ENCODE data around the gene FOXO3. TPM values are rescaled to one million over a fixed set of nuclear protein-coding genes. Genes with fewer than 3 reads are reported as not detected.

FOXO3 gene
- total and polyA plus RNA-seq, 2 of the 13 experiments (the other 11 are each of a cell fraction or from before 2014, with no cell fraction given) = 16.0 to 22.5 TPM

DNA sequence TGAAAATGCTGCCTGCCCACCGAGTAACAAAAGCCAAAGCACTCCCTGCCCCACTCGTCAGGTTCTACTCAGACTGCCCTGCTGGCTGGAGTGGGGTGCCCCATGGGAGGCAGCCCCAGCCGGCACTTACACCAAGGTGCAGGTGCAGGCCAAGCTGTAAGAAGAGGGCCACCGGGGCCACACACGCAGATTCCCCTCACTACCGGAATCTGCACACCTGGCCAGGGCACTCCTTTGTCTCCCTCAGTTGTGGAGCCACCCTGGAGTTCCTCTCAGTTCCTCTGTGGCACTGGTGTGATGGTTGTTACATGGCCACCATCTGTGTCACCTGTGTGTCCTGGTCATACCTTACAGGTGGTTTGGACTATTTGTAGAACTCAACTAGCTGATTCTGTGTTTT, 112.4 kb downstream of the FOXO3 start:
- Histone ChIP-seq H4K20me1 (ENCODE audit: insufficient read depth, low read length) (peaks cover 35% of the 10 kb centered on the region), H2AFZ (ENCODE audit: low read length) (no peak overlapping the region), H3K79me2 (ENCODE audit: insufficient read depth, low read length) (peaks cover 39% of the 10 kb centered on the region), H3K4me3 (replicated peaks in 1 of 3; ENCODE audit: insufficient read depth in 1 of 3, low read depth in 2 of 3, low read length in 3 of 3) (no peak overlapping the region), H3K9ac (ENCODE audit: insufficient read depth, low read depth, low read length) (no peak overlapping the region), H3K4me1 (ENCODE audit: insufficient read depth, low read length) (peaks cover 24% of the 10 kb centered on the region), H3K4me2 (ENCODE audit: low read depth, low read length) (no peak overlapping the region), H3K9me3 (ENCODE audit: low read length) (no peaks in the 10 kb centered on the region), H3K27me3 (ENCODE audit: control insufficient read depth in 1 of 2, insufficient read depth in 2 of 2, low read length in 2 of 2) (no peaks in the 10 kb centered on the region), H3K36me3 (replicated peaks in 1 of 2; ENCODE audit: control insufficient read depth in 1 of 2, insufficient read depth in 2 of 2, low read length in 2 of 2) (peaks cover 4 to 17% of the 10 kb centered on the region in 2 experiments; a peak in 4 of 5 replicates), H3K27ac (ENCODE audit: extremely low read length, insufficient read depth, low read length) (no peak overlapping the region)
- in situ Hi-C loops (cut with HindIII; ENCODE audit: extremely low pct_ligation_motif_present, low pct_unique_long_range_greater_than_20kb) = no loop called here
- intact Hi-C loops (cut with micrococcal nuclease; ENCODE audit: unreplicated experiment) = no loop called here
- no peak for ATAC-seq
- CTCF ChIA-PET (ENCODE audit: low intra/inter-chr PET ratio, low total read pairs) = no interaction called here
- 99% methylated on average over 6 of the region's 6 CpGs for WGBS (ENCODE audit: low lambda C conversion rate)
- DNase-seq (ENCODE audit: low spot score) = no peak
- TF ChIP-seq, protein P1, sequence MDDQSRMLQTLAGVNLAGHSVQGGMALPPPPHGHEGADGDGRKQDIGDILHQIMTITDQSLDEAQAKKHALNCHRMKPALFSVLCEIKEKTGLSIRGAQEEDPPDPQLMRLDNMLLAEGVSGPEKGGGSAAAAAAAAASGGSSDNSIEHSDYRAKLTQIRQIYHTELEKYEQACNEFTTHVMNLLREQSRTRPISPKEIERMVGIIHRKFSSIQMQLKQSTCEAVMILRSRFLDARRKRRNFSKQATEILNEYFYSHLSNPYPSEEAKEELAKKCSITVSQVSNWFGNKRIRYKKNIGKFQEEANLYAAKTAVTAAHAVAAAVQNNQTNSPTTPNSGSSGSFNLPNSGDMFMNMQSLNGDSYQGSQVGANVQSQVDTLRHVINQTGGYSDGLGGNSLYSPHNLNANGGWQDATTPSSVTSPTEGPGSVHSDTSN (CRISPR knock-in tag; IDR thresholded peaks at IDR 0.05; ENCODE audit: borderline replicate concordance) = no peak
- TF ChIP-seq ZNF160 (CRISPR knock-in tag; IDR thresholded peaks at IDR 0.05) (no peak), ZC3H4 (CRISPR knock-in tag; IDR thresholded peaks at IDR 0.05; ENCODE audit: borderline replicate concordance) (no peak), ZMYM3 (CRISPR knock-in tag; IDR thresholded peaks at IDR 0.05) (no peak), ZFY (CRISPR knock-in tag; IDR thresholded peaks at IDR 0.05) (no peak)
- FAIRE-seq = no peak
- POLR2A ChIA-PET = no interaction called here
- no TSS peak for BruUV-seq (replicated peaks)

DNA sequence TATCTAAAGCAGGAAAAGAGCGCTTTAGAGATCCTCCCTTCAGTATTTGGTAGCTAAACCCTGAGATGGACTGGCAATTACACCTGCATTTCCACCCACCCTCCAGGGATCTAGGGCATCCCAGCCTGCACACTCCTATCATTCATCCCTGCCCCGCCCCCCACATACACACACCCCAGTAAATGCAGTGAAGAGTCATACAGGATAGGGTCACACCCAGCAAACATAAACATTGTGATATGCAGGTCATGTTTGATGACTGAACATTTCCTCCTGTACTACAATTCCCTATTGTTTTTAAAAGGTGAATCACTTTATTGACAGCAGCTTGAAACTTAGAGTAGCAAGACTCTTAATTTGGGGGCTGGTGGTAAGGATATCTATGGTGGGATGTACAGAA, 112.9 kb downstream of the FOXO3 start:
- WGBS (ENCODE audit: low lambda C conversion rate) = 96% methylated on average over 2 of the region's 2 CpGs
- Histone ChIP-seq H3K9me3 (ENCODE audit: low read length) (no peaks in the 10 kb centered on the region), H3K4me3 (replicated peaks in 1 of 3; ENCODE audit: insufficient read depth in 1 of 3, low read depth in 2 of 3, low read length in 3 of 3) (no peak overlapping the region), H3K27me3 (ENCODE audit: control insufficient read depth in 1 of 2, insufficient read depth in 2 of 2, low read length in 2 of 2) (no peaks in the 10 kb centered on the region), H4K20me1 (ENCODE audit: insufficient read depth, low read length) (peaks cover 38% of the 10 kb centered on the region), H3K27ac (ENCODE audit: extremely low read length, insufficient read depth, low read length) (no peak overlapping the region), H3K4me1 (ENCODE audit: insufficient read depth, low read length) (peaks cover 27% of the 10 kb centered on the region), H2AFZ (ENCODE audit: low read length) (no peak overlapping the region), H3K79me2 (ENCODE audit: insufficient read depth, low read length) (peaks cover 37% of the 10 kb centered on the region), H3K4me2 (ENCODE audit: low read depth, low read length) (no peak overlapping the region), H3K9ac (ENCODE audit: insufficient read depth, low read depth, low read length) (no peak overlapping the region), H3K36me3 (replicated peaks in 1 of 2; ENCODE audit: control insufficient read depth in 1 of 2, insufficient read depth in 2 of 2, low read length in 2 of 2) (peaks cover 3 to 12% of the 10 kb centered on the region in 2 experiments; a peak in 3 of 5 replicates)
- FAIRE-seq (no peak), ATAC-seq (no peak), DNase-seq (ENCODE audit: low spot score) (peak; percentile 10)
- intact Hi-C loops (cut with micrococcal nuclease; ENCODE audit: unreplicated experiment) = no loop called here
- CTCF ChIA-PET (ENCODE audit: low intra/inter-chr PET ratio, low total read pairs) = no interaction called here
- 0 out of 2 replicates have a peak, but pooled peaks have one; percentile 32 for TF ChIP-seq ZNF3 (CRISPR knock-in tag; IDR thresholded peaks at IDR 0.05)
- TF ChIP-seq, protein P2, sequence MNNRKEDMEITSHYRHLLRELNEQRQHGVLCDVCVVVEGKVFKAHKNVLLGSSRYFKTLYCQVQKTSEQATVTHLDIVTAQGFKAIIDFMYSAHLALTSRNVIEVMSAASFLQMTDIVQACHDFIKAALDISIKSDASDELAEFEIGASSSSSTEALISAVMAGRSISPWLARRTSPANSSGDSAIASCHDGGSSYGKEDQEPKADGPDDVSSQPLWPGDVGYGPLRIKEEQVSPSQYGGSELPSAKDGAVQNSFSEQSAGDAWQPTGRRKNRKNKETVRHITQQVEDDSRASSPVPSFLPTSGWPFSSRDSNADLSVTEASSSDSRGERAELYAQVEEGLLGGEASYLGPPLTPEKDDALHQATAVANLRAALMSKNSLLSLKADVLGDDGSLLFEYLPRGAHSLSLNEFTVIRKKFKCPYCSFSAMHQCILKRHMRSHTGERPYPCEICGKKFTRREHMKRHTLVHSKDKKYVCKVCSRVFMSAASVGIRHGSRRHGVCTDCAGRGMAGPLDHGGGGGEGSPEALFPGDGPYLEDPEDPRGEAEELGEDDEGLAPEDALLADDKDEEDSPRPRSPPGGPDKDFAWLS (CRISPR knock-in tag; IDR thresholded peaks at IDR 0.05; ENCODE audit: borderline replicate concordance) = no peak
- POLR2A ChIA-PET = no interaction called here
- BruUV-seq (replicated peaks) = no TSS peak
- in situ Hi-C loops (cut with HindIII; ENCODE audit: extremely low pct_ligation_motif_present, low pct_unique_long_range_greater_than_20kb) = no loop called here
